NT2/D1 (cell line): ENCODE results near the gene CSNK1D.

Experiments
- SUZ12 ChIP-seq: IDR thresholded peaks from 2 replicates; pipeline ENCODE4 v1.6.1; 2011; ENCODE audit not compliant: insufficient read length, insufficient read depth; ENCODE audit errors: extremely low read depth
- YY1 ChIP-seq: IDR thresholded peaks from 2 replicates; pipeline ENCODE4 v1.6.1; 2011; ENCODE audit not compliant: insufficient read length, insufficient read depth
- ZNF274 ChIP-seq: IDR thresholded peaks from 2 replicates; pipeline ENCODE4 v1.6.1; 2011; ENCODE audit warnings: mild to moderate bottlenecking, low read depth, low read length

DNA sequence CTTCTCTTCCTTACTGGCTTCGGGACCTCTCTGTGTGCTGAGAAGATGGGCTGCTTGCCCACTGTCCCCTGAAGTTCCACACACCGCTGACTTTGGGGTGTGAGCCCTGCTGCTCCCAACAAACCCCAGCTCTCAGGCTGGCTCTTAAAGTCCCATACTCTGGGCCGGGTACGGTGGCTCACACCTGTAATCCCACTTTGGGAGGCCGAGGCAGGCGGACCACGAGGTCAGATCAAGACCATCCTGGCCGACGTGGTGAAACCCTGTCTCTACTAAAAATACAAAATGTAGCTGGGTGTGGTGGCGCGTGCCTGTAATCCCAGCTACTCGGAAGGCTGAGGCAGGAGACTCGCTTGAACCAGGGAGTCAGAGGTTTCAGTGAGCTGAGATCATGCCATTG is 26.7 kb upstream of the CSNK1D start:
- TF ChIP-seq YY1 (no peak), SUZ12 (no peak), ZNF274 (no peak)
